Stomach (tissue), 9 donors: ENCODE measurements around the gene MXI1. TPM values are rescaled to one million over a fixed set of nuclear protein-coding genes. Genes with fewer than 3 reads are reported as not detected.

ENCODE experiments used
- DNase-seq, 2 donors: peaks; one replicate each; pipeline versions ENCODE4 v3.0.0 to v3.0.0-alpha.2; 2013 to 2019
- H3K27ac ChIP-seq, 5 donors: fragments of 200-600 bp in 4 of 5; sonication (generic) in 4 of 5; one replicate each; pipeline ENCODE4 v1.5.1; 2013 to 2019; ENCODE audit warnings: mild to moderate bottlenecking in 1 of 5, moderate library complexity in 1 of 5
- H3K27me3 ChIP-seq, 3 donors: fragments of 200-600 bp; sonication (generic); one replicate each; pipeline ENCODE4 v1.5.1; 2017 to 2019; ENCODE audit warnings: mixed run types in 1 of 3
- H3K36me3 ChIP-seq, 4 donors: fragments of 200-600 bp; sonication (generic); 1 replicate in 3 of 4; 2 replicates in 1 of 4; pipeline ENCODE4 v1.5.1; 2016 to 2019
- H3K4me1 ChIP-seq, 4 donors: fragments of 200-600 bp; sonication (generic); one replicate each; pipeline ENCODE4 v1.5.1; 2016 to 2019
- H3K4me3 ChIP-seq, 4 donors: fragments of 200-600 bp; sonication (generic) in 3 of 4; one replicate each; pipeline ENCODE4 v1.5.1; 2016 to 2019; ENCODE audit warnings: mild to moderate bottlenecking in 1 of 4
- H3K9me3 ChIP-seq, 4 donors: fragments of 200-600 bp; sonication (generic); one replicate each; pipeline ENCODE4 v1.5.1; 2016 to 2019
- CTCF ChIP-seq, 7 experiments: fragments of 450-650 bp in 4 of 7; fragments of 200-600 bp in 3 of 7; sonication (generic) in 3 of 7; IDR thresholded peaks; one replicate each; pipeline ENCODE4 v1.5.1; 2016 to 2019; ENCODE audit warnings: antibody characterized with exemption in 7 of 7, control low read depth in 2 of 7, mild to moderate bottlenecking in 1 of 7
- EP300 ChIP-seq: sonication (generic); formaldehyde crosslinking; IDR thresholded peaks from one replicate; pipeline ENCODE4 v1.6.1; 2017; ENCODE audit warnings: antibody characterized with exemption
- POLR2A ChIP-seq, 4 donors: fragments of 450-650 bp; IDR thresholded peaks; one replicate each; pipeline ENCODE4 v1.6.1; 2016; ENCODE audit warnings: antibody characterized with exemption in 4 of 4, control low read depth in 2 of 4, mild to moderate bottlenecking in 1 of 4, moderate library complexity in 1 of 4
- POLR2AphosphoS5 ChIP-seq, 3 donors: sonication (generic); formaldehyde crosslinking; IDR thresholded peaks; one replicate each; pipeline ENCODE4 v1.6.1; 2016; ENCODE audit warnings: antibody characterized with exemption in 3 of 3
- WGBS, 5 donors: extraction: QIAGEN DNeasy Blood & Tissue Kit in 3 of 5; methylation state at CpG; one replicate each; pipeline versions ENCODE4 v1.1.5 to v1.1.7; 2013 to 2018; 5-methylcytosine and 5-hydroxymethylcytosine counted together
- intact Hi-C: fragments of 100-400 bp; cut with DNase I; formaldehyde crosslinking; loops from one replicate; pipeline ENCODE4 v1.15.1; 2023; ENCODE audit warnings: low total_unique reads
- polyA plus RNA-seq, 3 donors: library from polyadenylated mRNA; stranded (reverse); fragments of 200-250 nt; gene quantifications; one replicate each; pipeline ENCODE4 v1.2.3, GENCODE V29; 2013
- total RNA-seq, 5 donors: library from RNA; depleted of rRNA; stranded (reverse); fragments of >200 nt; gene quantifications; one replicate each; pipeline versions ENCODE4 v1.1.0 to v1.2.3, GENCODE V29; 2014 to 2016
- donor health status: healthy with polysubstance abuse.
- donor health status: Bipolar disorder and iron deficiency.
- donor health status: healthy.

Gene MXI1
- total and polyA plus RNA-seq, 8 donors, result 3.5 to 163 (median 34.3) TPM

GRCh38 chr10:110323503-110323902 lies 116.1 kb downstream of the MXI1 start:
- intact Hi-C loops, result no loop called here
- Histone ChIP-seq H3K9me3 (peaks cover 0 to 20% (median 14%) of the 10 kb centered on the region in 4 donors), H3K4me3 (no peak overlapping the region), H3K36me3 (no peaks in the 10 kb centered on the region), H3K27ac (no peak overlapping the region), H3K27me3 (no peaks in the 10 kb centered on the region), H3K4me1 (peaks cover 0 to 7% (median 0%) of the 10 kb centered on the region in 4 donors)
- TF ChIP-seq POLR2A (IDR thresholded peaks at IDR 0.05), result no peak
- no peak for TF ChIP-seq CTCF (IDR thresholded peaks at IDR 0.05)
- no peak for TF ChIP-seq EP300
- TF ChIP-seq POLR2AphosphoS5 (IDR thresholded peaks at IDR 0.05), result no peak
- 58 to 66% (median 63%) methylated on average over 2 of the region's 2 CpGs for WGBS, 5 donors
- no peak for DNase-seq

- Histone ChIP-seq H3K36me3 (no peaks in the 10 kb centered on the region), H3K9me3 (peaks cover 0 to 20% (median 14%) of the 10 kb centered on the region in 4 donors), H3K27me3 (no peaks in the 10 kb centered on the region), H3K27ac (no peak overlapping the region), H3K4me3 (no peak overlapping the region), H3K4me1 (peaks cover 0 to 7% (median 0%) of the 10 kb centered on the region in 4 donors)
- WGBS, 5 donors, result 41 to 60% (median 45%) methylated on average over 5 of the region's 5 CpGs
- TF ChIP-seq POLR2AphosphoS5 (IDR thresholded peaks at IDR 0.05) (no peak), CTCF (IDR thresholded peaks at IDR 0.05) (no peak), EP300 (no peak), POLR2A (IDR thresholded peaks at IDR 0.05) (no peak)
- intact Hi-C loops, result no loop called here
- DNase-seq, result no peak
Measured at GRCh38 chr10:110324201-110324804, 116.9 kb downstream of the MXI1 start.

- Histone ChIP-seq H3K9me3 (peaks cover 0 to 23% (median 16%) of the 10 kb centered on the region in 4 donors), H3K27ac (no peak overlapping the region), H3K36me3 (no peaks in the 10 kb centered on the region), H3K27me3 (no peaks in the 10 kb centered on the region), H3K4me3 (no peak overlapping the region), H3K4me1 (peaks cover 0 to 7% (median 0%) of the 10 kb centered on the region in 4 donors)
- intact Hi-C loops, result no loop called here
- no peak for TF ChIP-seq EP300
- no peak for DNase-seq
- WGBS, 5 donors, result 16 to 36% (median 28%) methylated on average over 3 of the region's 3 CpGs
Measured at GRCh38 chr10:110324805-110325280, 117.4 kb downstream of the MXI1 start.

GRCh38 chr10:110326351-110327032 lies 119.1 kb downstream of the MXI1 start:
- H3K9me3 ChIP-seq, result peaks cover 12 to 35% (median 24%) of the 10 kb centered on the region in 4 donors
- no peak overlapping the region for H3K4me3 ChIP-seq
- peaks cover 0 to 7% (median 0%) of the 10 kb centered on the region in 4 donors for H3K4me1 ChIP-seq
- WGBS, 5 donors, result 75 to 87% (median 86%) methylated on average over 4 of the region's 4 CpGs
- no peak overlapping the region for H3K27ac ChIP-seq
- DNase-seq, result no peak
- no peak for TF ChIP-seq POLR2AphosphoS5 (IDR thresholded peaks at IDR 0.05)
- no peak for TF ChIP-seq POLR2A (IDR thresholded peaks at IDR 0.05)
- no peak for TF ChIP-seq CTCF (IDR thresholded peaks at IDR 0.05)
- no peak for TF ChIP-seq EP300
- no peaks in the 10 kb centered on the region for H3K36me3 ChIP-seq
- H3K27me3 ChIP-seq, result no peaks in the 10 kb centered on the region
- intact Hi-C loops, result no loop called here
